Daoy (cell line): Measurements from ENCODE around the gene EDEM3. TPM values are rescaled to one million over a fixed set of nuclear protein-coding genes. Genes with fewer than 3 reads are reported as not detected.

Experiments used
- DNase-seq: peaks from one replicate; pipeline ENCODE4 v3.0.0-alpha.2; 2015; ENCODE audit warnings: low read depth
- total RNA-seq: library from RNA; depleted of rRNA; stranded (reverse); fragments of >200 nt; shearing (Covaris generic); gene quantifications from 2 replicates; pipeline ENCODE4 v1.2.3, GENCODE V29; 2014; rRNA removed

EDEM3 gene
- total RNA-seq, 1 experiment from 2014 or later = 35.7 TPM

DNA sequence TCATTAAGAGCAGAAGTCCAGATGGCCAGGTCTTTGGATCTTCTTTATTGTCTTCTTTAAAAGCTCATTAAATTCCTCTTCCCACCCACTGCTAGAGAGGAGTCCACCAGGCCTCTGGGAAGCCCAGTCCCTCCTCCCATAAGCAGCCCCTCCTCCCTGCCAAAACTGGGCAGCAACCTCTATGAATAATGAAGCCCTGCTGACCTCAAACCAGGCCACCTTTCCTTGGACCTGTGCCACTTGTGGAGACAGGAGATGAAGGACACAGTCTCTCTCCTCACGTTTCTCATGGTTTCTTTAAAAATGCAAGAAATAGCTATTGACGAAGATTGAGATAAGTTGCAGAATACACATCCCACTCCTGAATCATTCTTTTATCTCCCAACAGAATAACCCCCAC is 112.8 kb downstream of the EDEM3 start:
- no peak for DNase-seq

DNA sequence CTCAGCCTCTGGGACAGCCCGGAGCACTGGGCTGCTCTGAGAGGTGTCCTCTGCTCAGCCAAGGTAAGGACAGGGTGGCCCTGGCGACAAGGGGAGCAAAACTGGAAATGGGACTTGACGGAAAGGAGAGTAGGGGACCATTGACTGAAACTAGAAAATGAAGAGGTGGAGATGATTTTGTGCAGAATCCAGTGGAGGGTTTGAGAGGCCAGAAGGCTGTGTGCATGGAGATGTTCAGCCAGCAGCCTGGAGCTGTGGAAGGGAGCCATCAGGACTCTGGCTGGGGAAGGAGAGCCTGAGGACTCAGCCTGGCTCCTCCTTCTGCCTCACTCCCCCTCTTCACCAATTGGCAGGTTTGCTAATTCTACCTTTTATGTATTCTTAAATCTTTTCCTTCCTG is 114.2 kb downstream of the EDEM3 start:
- no peak for DNase-seq

Other genes starting within 250 kb of the EDEM3 start
- gene NIBAN1, start 219.7 kb upstream of the EDEM3 start, total RNA-seq = 15.4 and 17.4 TPM in 2 replicates